GM19043 (cell line): ENCODE data around the gene VGLL4.

ENCODE experiments used
- ATAC-seq: cut with Tn5 transposase; IDR thresholded peaks from one replicate; pipeline ENCODE4 v1.9.1; 2021; ENCODE audit warnings: low read depth; ENCODE audit not compliant: unreplicated experiment

Gene VGLL4

DNA sequence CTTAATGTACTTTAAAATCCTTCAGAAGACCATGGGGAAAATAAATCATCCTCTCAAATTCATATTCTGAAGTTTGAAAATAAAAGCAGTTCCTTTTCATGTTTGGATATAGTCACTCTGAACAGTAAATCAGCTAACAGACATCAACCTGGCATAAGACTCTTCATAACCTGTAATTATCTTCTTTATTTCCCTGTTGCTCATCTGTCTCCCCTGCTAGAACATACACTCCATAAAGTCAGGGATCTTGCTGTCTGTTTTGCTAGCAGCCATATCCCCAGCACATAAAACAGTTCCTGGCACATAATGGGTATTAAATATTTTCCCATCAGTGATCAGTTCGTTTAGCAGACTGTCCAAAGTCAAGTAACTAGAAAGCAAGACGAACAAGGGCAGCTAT is 11.2 kb downstream of the VGLL4 start:
- no peak for ATAC-seq

GRCh38 chr3:11631820-11632219 is 11.9 kb downstream of the VGLL4 start:
- no peak for ATAC-seq

- no peak for ATAC-seq
Observed at GRCh38 chr3:11629716-11630115, 14.0 kb downstream of the VGLL4 start.

DNA sequence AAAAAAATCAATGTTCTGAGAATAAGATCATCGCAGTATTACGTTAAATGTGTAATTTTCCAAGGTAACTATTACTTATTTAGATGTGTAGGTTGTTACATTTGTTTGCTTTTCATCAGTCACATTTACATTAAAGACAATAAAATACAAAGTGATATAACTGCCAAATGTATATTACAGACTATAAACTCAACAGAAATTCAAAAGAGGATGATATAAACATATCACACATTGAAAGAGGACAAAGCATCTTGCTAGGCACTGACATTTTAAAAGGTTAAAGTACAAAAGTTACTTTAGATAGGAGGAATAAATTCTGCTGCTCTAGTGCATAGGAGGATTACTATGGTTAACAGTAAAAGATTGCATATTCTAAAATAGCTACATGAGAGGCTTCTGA is 16.1 kb downstream of the VGLL4 start:
- no peak for ATAC-seq

GRCh38 chr3:11626084-11626463 is 17.6 kb downstream of the VGLL4 start:
- peak; percentile 56 for ATAC-seq

DNA sequence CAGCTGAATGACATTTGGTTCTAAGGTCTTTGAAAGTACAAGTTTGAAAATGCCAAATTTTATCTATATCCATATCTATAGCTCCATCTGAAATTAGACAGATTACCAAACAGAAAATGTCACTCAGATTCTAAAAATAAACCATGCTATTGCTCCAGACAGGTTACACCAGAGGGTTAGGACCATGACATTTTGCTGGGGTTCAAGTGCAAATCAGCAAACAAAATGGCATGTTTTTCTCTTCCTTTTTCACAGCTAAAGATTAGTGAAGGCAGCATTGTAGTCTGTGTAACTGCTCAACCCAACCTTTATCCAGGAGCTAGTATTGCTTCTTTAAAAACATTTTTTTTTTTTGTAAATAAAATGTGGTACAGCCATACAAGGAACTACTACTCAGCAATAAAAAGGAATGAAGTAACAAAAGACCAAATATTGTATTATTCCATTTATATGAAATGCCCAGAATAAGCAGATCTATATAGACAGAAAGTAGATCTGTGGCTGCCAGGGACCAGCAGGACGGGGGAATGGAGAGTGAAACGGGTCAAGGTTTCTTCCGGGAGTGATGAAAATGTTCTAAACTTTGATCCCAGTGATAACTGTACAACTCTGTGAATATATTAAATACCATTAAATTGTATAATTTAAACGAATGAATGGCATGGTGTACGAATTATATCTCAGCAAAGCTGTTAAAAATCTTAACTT is 18.2 kb downstream of the VGLL4 start:
- no peak for ATAC-seq

DNA sequence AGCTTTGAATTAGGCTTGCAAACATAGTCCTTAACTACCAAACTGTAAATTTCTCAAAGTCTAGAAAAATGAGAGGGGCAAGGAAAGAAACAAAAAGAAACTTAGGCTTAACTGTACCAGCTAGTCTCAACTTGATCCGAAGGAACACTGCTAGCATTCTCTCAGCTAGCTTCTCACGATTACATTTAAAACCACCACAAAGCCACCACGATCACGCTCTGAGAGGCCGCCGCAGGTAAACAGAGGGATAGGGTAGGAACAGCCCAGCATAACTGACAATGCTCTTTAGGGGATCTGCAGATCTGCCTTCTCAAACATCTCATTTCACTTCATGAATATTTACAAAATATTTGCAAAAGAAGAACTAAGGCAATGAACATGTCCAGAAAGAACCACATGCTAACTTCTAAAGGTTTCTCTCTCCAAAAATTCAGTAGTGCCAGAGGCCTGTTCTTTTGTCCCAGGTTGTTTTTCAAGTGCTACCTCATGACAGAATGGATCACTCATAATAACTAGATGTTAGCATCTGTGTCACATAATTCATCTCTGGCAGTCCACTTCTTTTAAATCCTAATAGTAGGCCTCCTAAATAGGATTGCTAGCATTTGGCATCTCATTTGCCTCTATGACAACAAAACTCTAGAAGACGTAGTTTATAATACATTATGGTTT is 18.9 kb downstream of the VGLL4 start:
- ATAC-seq, result no peak

- no peak for ATAC-seq
Observed at GRCh38 chr3:11624161-11624560, 19.6 kb downstream of the VGLL4 start.

DNA sequence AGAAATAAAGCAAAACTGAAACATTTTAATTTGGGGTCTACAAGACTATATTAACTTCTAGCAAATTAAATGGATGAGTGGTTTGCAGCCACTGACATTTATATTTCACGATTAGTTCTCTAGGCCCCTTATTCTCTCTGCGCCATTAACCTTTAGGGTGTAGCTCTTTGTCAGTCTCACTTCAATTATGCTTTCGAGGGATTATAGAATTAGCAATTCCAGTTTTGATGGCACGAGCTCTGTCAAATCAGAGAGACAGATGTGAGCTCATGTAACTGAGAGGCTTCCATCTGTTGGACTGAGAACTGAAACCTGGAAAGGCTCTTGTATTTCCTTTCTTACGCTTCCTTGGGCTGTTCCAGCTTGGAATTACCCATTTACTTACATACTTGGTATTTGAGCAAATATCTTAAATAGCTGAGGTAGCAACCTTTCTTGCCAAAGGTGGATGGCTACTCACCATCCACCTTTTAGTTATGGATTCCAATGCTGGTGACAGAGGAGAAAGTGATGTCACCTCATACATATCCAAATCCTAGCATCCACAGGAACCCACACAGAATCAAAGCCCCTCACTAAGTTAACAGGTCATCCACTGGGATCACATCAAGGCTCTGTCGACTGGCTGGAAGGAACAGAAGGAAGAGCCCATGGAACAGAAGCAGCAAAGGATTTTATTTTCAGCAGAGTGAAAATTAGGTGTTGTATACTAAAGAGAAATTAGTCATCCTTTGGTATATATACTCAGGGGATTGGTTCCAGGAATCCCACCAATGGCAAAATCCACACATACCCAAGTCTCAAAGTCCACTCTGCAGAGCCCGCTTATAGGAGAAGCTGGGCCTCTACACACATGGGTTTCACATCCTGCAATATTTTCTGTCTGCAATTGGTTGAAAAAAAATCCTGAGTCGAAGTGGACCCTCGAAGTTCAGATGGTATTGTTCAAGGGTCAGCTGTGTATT is 20.8 kb downstream of the VGLL4 start:
- ATAC-seq, result no peak

- no peak for ATAC-seq
Observed at GRCh38 chr3:11621077-11621476, 22.6 kb downstream of the VGLL4 start.

DNA sequence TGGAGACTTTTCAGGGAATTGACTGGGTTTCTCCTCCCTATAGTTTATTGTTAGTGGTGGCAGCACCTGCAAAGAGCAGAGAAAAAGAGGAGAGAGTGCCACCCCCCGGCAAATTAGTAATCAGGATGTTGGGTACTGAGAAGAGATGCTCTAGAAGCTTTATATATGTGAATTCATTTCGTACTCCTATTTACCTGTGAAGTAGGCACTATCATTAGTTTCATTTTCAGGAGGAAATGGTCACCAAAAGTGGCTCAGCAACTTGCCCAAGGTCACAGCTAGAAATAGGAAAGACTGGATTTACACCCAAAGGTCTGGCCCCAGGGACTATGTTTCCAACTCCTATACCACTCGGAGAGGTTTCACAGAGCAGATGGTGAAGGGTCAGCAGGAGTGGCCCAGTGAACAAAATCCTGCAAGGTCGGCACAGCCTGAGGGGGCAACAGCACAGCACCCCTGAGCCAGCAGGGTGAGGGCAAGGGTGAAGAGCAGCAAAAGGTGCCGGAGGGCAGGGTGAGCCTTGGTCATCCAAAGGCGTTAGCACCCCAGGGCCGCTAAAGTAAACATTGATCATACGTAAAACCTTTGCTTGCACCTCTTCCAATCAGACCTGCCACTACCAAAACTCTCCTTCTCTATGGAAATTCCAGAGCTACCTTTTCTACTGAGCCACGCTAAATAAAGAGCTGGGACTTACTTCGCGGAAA is 23.6 kb downstream of the VGLL4 start:
- ATAC-seq, result no peak

DNA sequence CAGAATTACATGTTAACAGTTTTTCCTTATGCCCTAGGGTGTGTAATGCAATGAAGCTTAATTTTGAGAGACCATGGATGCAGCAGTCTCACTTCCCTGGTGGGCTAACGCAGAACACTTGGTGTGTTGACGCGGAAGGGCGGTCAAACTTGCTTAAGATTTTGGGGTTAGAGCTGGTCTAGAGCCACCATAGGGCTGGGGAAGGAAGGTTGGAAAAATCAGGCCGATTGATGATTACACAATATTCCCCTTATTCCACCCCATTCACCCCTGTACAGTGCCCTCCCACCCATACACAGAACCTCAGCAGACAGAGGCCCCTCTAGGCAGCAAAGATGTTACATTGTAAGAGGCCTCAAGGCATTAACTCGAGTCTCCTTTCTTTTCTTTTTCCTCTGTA is 24.3 kb downstream of the VGLL4 start:
- ATAC-seq, result no peak

DNA sequence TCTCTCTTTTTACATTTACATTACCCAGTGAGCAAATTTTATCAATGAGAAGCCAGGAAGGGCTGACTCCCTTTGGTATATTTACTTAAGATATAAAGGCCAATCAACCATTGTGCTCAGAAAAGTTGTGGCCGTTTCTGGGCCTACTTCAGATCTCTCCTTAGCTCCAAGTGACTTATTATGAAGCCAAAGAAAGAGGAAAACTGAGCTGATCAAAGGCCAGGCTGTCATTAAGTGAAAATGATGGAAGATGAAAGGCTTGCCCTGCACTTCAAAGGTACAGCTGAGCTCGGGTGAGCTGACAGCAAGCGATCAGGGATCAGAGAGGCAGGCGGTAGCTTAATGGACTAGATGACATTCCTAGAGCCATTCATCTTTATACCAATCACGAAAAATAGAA is 24.8 kb downstream of the VGLL4 start:
- ATAC-seq, result no peak

DNA sequence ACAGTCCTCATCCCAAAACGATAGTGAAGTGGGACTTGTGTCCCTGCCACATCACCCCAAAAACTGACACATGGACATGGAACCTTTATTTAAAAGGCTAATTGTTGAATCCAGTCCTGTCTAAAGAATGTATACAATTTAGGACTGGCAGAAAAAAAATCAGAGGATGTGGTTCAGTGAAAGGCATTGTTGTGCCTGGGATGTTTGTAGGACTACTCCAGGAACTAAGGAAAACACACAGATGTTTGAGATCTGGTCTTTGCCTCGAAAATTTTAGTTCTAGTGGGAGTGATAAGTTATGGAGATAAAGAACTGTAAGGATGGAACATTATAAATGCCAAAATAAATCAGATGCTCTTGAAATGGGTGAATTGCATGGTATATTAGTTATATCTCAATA is 27.2 kb downstream of the VGLL4 start:
- ATAC-seq, result no peak

DNA sequence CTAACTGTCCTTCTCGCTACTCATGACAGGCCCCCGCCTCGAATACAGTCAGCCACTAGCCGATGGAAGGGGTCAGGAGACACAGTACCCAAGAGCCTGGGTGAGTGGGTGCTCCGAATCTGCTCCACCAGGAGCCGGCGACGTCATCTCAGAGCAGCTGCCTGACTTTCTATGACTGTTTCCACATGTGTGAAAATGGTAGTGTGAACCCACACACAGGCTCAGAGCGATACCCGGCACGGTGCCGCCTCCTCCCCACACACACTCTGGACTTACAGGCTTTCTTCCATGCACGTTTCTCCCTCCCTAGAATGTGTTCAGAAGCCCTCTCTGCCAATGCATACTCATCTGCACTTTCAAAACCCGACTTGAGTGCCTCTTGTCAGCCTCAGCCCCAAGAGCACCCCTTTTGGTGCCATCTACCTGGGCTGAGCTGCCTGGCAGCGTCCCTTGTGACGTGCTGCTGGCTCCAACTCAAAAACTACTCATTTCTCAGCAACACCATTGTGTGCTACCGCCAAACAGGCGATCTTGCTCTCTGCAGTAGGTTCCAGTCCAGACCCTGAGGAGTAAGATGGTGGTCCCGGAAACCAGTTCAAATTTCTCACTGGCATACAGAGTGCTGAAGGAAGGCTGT is 29.7 kb downstream of the VGLL4 start:
- ATAC-seq, result no peak

- ATAC-seq, result no peak
Observed at GRCh38 chr3:11613319-11613718, 30.4 kb downstream of the VGLL4 start.

DNA sequence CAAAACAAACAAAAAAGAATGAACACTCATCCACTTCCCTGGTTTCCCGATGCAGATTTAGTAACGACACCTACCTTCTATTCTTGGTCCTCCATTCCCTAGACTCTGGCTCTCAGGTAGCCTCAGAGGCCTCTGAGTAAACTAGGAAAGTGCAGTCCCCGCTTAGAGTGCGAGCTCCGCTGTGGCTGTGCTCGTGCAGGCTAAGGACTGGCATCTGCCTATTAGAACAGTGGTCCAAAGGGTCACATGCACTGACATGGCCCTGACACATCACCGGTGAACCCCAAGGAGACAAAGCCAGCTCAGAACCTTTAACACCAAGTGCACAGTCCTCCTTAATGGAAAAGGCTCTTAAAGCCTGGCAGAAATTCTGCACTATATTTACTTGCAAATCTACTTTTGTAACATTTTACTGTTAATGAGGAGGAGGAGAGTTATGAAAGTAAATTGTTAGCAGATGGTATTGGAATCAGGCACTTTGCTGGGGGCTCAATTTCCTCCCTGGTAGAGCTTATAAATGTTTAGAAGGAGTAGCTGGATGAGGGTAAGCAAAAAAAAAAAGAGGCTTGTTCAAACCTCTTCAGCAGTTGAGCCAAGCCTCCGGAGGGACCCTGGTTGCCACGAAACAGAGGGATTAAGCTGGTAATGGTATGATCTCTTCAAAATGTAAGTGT is 31.1 kb downstream of the VGLL4 start:
- no peak for ATAC-seq

GRCh38 chr3:11611341-11611799 is 32.3 kb downstream of the VGLL4 start:
- no peak for ATAC-seq

DNA sequence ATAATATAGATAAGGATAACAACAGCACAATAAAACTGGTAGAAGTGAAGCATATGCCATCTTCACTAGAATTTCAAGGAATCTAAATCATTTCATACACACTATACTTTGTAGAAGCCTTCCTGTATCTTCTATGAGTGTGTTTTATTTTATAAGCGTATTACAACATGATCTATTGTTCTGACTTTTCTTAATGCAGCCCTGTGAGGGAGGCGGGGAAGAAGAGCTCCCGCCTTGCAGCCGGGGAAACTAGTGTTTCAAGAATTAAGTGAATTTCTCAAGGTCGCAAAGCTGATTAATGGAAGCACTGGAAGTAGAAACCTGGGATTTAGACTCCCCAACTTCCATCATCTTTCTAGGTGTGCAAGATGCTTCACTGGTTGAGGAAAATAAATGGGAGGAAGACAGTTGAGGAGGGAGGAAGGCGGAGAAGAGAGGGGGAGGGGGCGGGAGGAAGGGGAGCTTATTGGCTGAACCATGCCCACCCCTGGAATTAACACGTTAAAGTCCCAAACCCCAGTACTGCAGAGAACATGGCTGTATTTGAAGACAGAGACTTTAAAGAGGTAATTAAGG is 32.9 kb downstream of the VGLL4 start:
- no peak for ATAC-seq
